ENCODE results near the gene PTPRC. TPM values are rescaled to one million over a fixed set of nuclear protein-coding genes. Genes with fewer than 3 reads are reported as not detected.

Gene PTPRC
- total and polyA plus RNA-seq, 2 donors (not counting 1 experiment from before 2014, with no cell fraction given) = under 0.01 to 0.11 TPM

DNA sequence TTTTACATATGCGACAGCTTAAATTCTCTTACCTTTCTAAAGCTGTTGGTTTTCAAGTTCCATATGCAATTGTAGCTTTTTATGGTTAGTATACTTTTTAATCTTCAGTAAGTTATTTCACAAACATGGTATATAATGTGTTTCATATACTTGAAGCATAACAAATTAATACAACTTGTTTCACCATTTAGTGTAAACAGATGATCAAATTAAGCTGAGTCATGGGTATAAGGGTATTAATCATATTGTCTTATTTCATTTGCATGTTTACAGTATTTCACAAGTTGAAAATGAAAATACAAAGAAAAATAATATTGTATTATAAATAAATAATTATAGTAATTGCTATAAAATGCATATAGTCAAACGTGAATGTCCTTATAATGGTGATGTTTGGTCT, 92.1 kb downstream of the PTPRC start:
- TF ChIP-seq, protein P1, sequence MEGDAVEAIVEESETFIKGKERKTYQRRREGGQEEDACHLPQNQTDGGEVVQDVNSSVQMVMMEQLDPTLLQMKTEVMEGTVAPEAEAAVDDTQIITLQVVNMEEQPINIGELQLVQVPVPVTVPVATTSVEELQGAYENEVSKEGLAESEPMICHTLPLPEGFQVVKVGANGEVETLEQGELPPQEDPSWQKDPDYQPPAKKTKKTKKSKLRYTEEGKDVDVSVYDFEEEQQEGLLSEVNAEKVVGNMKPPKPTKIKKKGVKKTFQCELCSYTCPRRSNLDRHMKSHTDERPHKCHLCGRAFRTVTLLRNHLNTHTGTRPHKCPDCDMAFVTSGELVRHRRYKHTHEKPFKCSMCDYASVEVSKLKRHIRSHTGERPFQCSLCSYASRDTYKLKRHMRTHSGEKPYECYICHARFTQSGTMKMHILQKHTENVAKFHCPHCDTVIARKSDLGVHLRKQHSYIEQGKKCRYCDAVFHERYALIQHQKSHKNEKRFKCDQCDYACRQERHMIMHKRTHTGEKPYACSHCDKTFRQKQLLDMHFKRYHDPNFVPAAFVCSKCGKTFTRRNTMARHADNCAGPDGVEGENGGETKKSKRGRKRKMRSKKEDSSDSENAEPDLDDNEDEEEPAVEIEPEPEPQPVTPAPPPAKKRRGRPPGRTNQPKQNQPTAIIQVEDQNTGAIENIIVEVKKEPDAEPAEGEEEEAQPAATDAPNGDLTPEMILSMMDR (conservative IDR thresholded peaks at IDR 0.05 in 1 of 2, IDR thresholded peaks at IDR 0.05 in 1 of 2; ENCODE audit: low read depth in 1 of 2, low read length in 2 of 2) = no peak
- no peak for TF ChIP-seq EZH2 (IDR thresholded peaks at IDR 0.05; ENCODE audit: low read length, missing control alignments)
- DNase-seq (ENCODE audit: low read depth in 2 of 2) = peak in 1 of 2 donors; percentile 11
- Histone ChIP-seq H3K4me2 (ENCODE audit: extremely low read depth, insufficient read depth, low read length) (no peak overlapping the region), H4K20me1 (ENCODE audit: control insufficient read depth, extremely low read depth, insufficient read depth, low read length) (no peaks in the 10 kb centered on the region), H3K9ac (ENCODE audit: insufficient read depth, low read length) (no peak overlapping the region), H3K9me3 (ENCODE audit: control insufficient read depth, insufficient read depth, low read depth, low read length) (no peaks in the 10 kb centered on the region), H3K36me3 (ENCODE audit: control insufficient read depth, insufficient read depth, low read length) (no peaks in the 10 kb centered on the region), H3K79me2 (ENCODE audit: control insufficient read depth, insufficient read depth, low read length) (no peaks in the 10 kb centered on the region), H3K4me3 (replicated peaks in 1 of 4; ENCODE audit: control extremely low read depth in 1 of 4, insufficient read depth in 1 of 4, low read depth in 3 of 4, low read length in 4 of 4) (no peak overlapping the region), H3K4me1 (ENCODE audit: control insufficient read depth, extremely low read depth, insufficient read depth, low read length) (no peaks in the 10 kb centered on the region), H2AFZ (ENCODE audit: low read length) (no peak overlapping the region), H3K27me3 (ENCODE audit: control insufficient read depth, insufficient read depth, low read length) (no peaks in the 10 kb centered on the region), H3K27ac (ENCODE audit: insufficient read depth, low read length) (no peak overlapping the region)

DNA sequence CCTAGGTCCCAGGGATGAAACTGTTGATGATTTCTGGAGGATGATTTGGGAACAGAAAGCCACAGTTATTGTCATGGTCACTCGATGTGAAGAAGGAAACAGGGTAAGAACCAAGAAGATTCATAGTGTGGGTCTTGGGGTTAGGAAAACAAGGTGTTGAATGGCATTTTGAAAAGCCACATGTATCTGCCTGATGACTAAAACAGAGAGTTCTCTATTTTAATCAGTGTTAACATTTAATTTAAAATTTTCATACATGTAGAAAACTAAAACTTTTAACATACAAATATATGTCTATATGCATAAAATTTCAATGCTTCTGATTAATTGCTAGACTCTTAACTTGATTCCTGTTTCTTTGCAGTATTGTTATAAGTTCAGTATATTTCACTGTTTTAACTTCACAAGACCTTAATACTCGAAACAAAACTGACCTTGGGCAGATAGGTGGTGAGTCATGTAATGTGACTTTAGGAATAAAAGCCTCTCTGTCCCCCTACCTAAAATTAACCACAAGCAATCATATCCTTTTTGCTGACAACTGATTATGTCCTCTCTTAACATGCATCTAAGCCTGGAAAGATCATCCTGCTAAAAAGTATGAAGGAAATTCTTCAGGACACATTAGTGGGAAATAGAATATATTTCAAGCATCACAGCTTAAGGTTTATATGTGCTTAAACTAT, 95.6 kb downstream of the PTPRC start:
- Histone ChIP-seq H3K4me1 (ENCODE audit: control insufficient read depth, extremely low read depth, insufficient read depth, low read length) (no peaks in the 10 kb centered on the region), H3K79me2 (ENCODE audit: control insufficient read depth, insufficient read depth, low read length) (no peaks in the 10 kb centered on the region), H3K9me3 (ENCODE audit: control insufficient read depth, insufficient read depth, low read depth, low read length) (no peaks in the 10 kb centered on the region), H3K9ac (ENCODE audit: insufficient read depth, low read length) (no peak overlapping the region), H3K4me2 (ENCODE audit: extremely low read depth, insufficient read depth, low read length) (no peak overlapping the region), H2AFZ (ENCODE audit: low read length) (no peak overlapping the region), H3K27ac (ENCODE audit: insufficient read depth, low read length) (no peak overlapping the region), H3K4me3 (replicated peaks in 1 of 4; ENCODE audit: control extremely low read depth in 1 of 4, insufficient read depth in 1 of 4, low read depth in 3 of 4, low read length in 4 of 4) (no peak overlapping the region), H3K27me3 (ENCODE audit: control insufficient read depth, insufficient read depth, low read length) (no peaks in the 10 kb centered on the region), H4K20me1 (ENCODE audit: control insufficient read depth, extremely low read depth, insufficient read depth, low read length) (no peaks in the 10 kb centered on the region), H3K36me3 (ENCODE audit: control insufficient read depth, insufficient read depth, low read length) (no peaks in the 10 kb centered on the region)
- no peak for DNase-seq (ENCODE audit: low read depth in 2 of 2)
- no peak for TF ChIP-seq EZH2 (IDR thresholded peaks at IDR 0.05; ENCODE audit: low read length, missing control alignments)
- TF ChIP-seq, protein P1 (conservative IDR thresholded peaks at IDR 0.05 in 1 of 2, IDR thresholded peaks at IDR 0.05 in 1 of 2; ENCODE audit: low read depth in 1 of 2, low read length in 2 of 2) = no peak

DNA sequence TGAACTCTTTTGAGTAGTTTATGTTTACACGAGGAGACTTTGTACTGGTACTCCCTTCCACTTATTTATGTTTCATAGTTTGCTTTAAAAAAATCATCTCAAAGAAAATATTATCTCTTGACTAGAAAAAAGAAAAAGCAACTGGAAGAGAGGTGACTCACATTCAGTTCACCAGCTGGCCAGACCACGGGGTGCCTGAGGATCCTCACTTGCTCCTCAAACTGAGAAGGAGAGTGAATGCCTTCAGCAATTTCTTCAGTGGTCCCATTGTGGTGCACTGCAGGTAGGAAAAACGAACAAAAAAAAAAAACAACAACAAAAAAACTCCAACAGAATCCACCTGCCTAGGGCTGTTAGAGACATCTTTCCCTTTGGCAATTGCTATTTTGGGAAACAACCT, 102.9 kb downstream of the PTPRC start:
- peak; percentile 19 to 42 for DNase-seq (ENCODE audit: low read depth in 2 of 2)
- Histone ChIP-seq H3K4me3 (replicated peaks in 1 of 4; ENCODE audit: control extremely low read depth in 1 of 4, insufficient read depth in 1 of 4, low read depth in 3 of 4, low read length in 4 of 4) (no peak overlapping the region), H3K9me3 (ENCODE audit: control insufficient read depth, insufficient read depth, low read depth, low read length) (no peaks in the 10 kb centered on the region), H3K4me1 (ENCODE audit: control insufficient read depth, extremely low read depth, insufficient read depth, low read length) (no peaks in the 10 kb centered on the region), H2AFZ (ENCODE audit: low read length) (no peak overlapping the region), H4K20me1 (ENCODE audit: control insufficient read depth, extremely low read depth, insufficient read depth, low read length) (no peaks in the 10 kb centered on the region), H3K27me3 (ENCODE audit: control insufficient read depth, insufficient read depth, low read length) (no peaks in the 10 kb centered on the region), H3K79me2 (ENCODE audit: control insufficient read depth, insufficient read depth, low read length) (no peaks in the 10 kb centered on the region), H3K4me2 (ENCODE audit: extremely low read depth, insufficient read depth, low read length) (no peak overlapping the region), H3K9ac (ENCODE audit: insufficient read depth, low read length) (no peak overlapping the region), H3K36me3 (ENCODE audit: control insufficient read depth, insufficient read depth, low read length) (no peaks in the 10 kb centered on the region), H3K27ac (ENCODE audit: insufficient read depth, low read length) (no peak overlapping the region)
- TF ChIP-seq EZH2 (IDR thresholded peaks at IDR 0.05; ENCODE audit: low read length, missing control alignments) = no peak
- TF ChIP-seq, protein P1 (conservative IDR thresholded peaks at IDR 0.05 in 1 of 2, IDR thresholded peaks at IDR 0.05 in 1 of 2; ENCODE audit: low read depth in 1 of 2, low read length in 2 of 2) = no peak
